PC-9 (cell line): ENCODE results near the gene PRKAA2.

ENCODE experiments used
- EZH2 ChIP-seq: fragments of 200-600 bp; sonication (generic); IDR thresholded peaks from 2 replicates; pipeline ENCODE4 v1.8.0; 2017; ENCODE audit warnings: antibody characterized with exemption, low read depth
- TF ChIP-seq, protein P1 (sequence below): fragments of 200-600 bp; sonication (generic); conservative IDR thresholded peaks from 2 replicates; pipeline ENCODE4 v1.6.1; 2017; ENCODE audit warnings: mixed run types, antibody characterized with exemption, mild to moderate bottlenecking, moderate library complexity

DNA sequence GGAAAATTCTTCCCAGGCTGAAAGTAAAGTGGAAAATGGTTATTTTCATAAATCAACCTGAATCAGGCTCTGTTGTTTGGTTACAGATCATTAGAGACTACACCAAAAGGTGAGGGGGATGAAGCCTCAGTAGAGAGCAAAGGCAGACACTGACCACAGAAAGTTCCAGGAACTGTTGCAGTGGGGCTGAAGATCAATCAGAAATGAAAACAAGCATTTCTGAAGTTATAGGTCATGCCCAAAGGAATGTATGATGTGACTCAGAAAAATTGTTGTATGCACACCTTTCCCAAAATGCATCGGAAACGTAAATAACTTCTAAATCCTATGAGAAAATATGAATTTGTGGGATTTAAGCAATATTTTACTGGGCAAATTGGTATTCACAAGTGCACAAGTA lies 110.8 kb downstream of the PRKAA2 start:
- TF ChIP-seq, protein P1, sequence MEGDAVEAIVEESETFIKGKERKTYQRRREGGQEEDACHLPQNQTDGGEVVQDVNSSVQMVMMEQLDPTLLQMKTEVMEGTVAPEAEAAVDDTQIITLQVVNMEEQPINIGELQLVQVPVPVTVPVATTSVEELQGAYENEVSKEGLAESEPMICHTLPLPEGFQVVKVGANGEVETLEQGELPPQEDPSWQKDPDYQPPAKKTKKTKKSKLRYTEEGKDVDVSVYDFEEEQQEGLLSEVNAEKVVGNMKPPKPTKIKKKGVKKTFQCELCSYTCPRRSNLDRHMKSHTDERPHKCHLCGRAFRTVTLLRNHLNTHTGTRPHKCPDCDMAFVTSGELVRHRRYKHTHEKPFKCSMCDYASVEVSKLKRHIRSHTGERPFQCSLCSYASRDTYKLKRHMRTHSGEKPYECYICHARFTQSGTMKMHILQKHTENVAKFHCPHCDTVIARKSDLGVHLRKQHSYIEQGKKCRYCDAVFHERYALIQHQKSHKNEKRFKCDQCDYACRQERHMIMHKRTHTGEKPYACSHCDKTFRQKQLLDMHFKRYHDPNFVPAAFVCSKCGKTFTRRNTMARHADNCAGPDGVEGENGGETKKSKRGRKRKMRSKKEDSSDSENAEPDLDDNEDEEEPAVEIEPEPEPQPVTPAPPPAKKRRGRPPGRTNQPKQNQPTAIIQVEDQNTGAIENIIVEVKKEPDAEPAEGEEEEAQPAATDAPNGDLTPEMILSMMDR, result no peak
- no peak for TF ChIP-seq EZH2
